ENCODE data around the gene RASSF10. TPM values are rescaled to one million over a fixed set of nuclear protein-coding genes. Genes with fewer than 3 reads are reported as not detected.

RASSF10 gene
- total RNA-seq, 4 donors from 2014 or later = 0.60 TPM; not detected in 3

GRCh38 chr11:12981676-12982522 lies 27.2 kb upstream of the RASSF10 start:
- H3K27me3 ChIP-seq = peaks cover 0 to 4% of the 10 kb centered on the region in 2 donors
- no peak for DNase-seq (ENCODE audit: low spot score in 2 of 2)
- H3K4me1 ChIP-seq = no peaks in the 10 kb centered on the region
- no peaks in the 10 kb centered on the region for H3K9me3 ChIP-seq
- no peaks in the 10 kb centered on the region for H3K36me3 ChIP-seq
- H3K27ac ChIP-seq = no peak overlapping the region
- H3K4me3 ChIP-seq = no peak overlapping the region
- 80 to 83% methylated on average over 3 of the region's 3 CpGs for WGBS, 2 donors
- no peak for TF ChIP-seq EP300 (IDR thresholded peaks at IDR 0.05)
- TF ChIP-seq CTCF (IDR thresholded peaks at IDR 0.05) = no peak
- no peak for TF ChIP-seq POLR2A (IDR thresholded peaks at IDR 0.05)

DNA sequence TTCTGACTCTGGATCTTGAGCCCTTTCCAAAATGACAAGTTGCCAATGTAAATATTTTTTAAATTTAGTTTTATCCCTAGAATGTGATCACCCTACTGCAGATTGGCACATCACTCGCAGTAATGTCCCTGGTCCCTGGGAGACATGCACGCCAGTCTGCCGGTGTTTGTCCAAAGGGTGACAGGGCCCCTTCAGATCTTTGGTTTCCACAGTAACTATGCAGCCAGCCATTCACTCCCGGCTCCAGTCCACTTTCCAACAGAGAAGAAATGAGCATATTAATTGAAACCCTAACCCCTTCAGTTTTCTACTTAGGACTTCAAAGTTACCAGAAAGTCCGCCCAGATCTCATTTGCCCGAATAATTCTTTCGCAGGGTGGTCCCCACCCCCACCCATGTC lies 25.8 kb upstream of the RASSF10 start:
- Histone ChIP-seq H3K4me3 (no peak overlapping the region), H3K36me3 (no peaks in the 10 kb centered on the region), H3K27ac (no peak overlapping the region), H3K27me3 (peaks cover 0 to 8% of the 10 kb centered on the region in 2 donors), H3K4me1 (no peaks in the 10 kb centered on the region), H3K9me3 (no peaks in the 10 kb centered on the region)
- WGBS, 2 donors = 70 to 83% methylated on average over 7 of the region's 7 CpGs
- TF ChIP-seq EP300 (IDR thresholded peaks at IDR 0.05) (no peak), POLR2A (IDR thresholded peaks at IDR 0.05) (no peak), CTCF (IDR thresholded peaks at IDR 0.05) (no peak)
- DNase-seq (ENCODE audit: low spot score in 2 of 2) = no peak

- Histone ChIP-seq H3K27me3 (peaks cover 0 to 8% of the 10 kb centered on the region in 2 donors), H3K4me1 (no peaks in the 10 kb centered on the region), H3K4me3 (no peak overlapping the region), H3K36me3 (no peaks in the 10 kb centered on the region), H3K27ac (no peak overlapping the region), H3K9me3 (no peaks in the 10 kb centered on the region)
- 89 to 93% methylated on average over 8 of the region's 8 CpGs for WGBS, 2 donors
- DNase-seq (ENCODE audit: low spot score in 2 of 2) = no peak
- no peak for TF ChIP-seq POLR2A (IDR thresholded peaks at IDR 0.05)
These were observed 22.8 kb upstream of the RASSF10 start for GRCh38 chr11:12986194-12986898.

GRCh38 chr11:12989428-12990161 lies 19.5 kb upstream of the RASSF10 start:
- no peak for TF ChIP-seq CTCF (IDR thresholded peaks at IDR 0.05)
- no peak for TF ChIP-seq EP300 (IDR thresholded peaks at IDR 0.05)
- TF ChIP-seq POLR2A (IDR thresholded peaks at IDR 0.05) = no peak
- no peaks in the 10 kb centered on the region for H3K36me3 ChIP-seq
- no peak overlapping the region for H3K27ac ChIP-seq
- no peaks in the 10 kb centered on the region for H3K4me1 ChIP-seq
- H3K27me3 ChIP-seq = peaks cover 0 to 8% of the 10 kb centered on the region in 2 donors
- DNase-seq (ENCODE audit: low spot score in 2 of 2) = no peak
- H3K4me3 ChIP-seq = no peak overlapping the region
- no peaks in the 10 kb centered on the region for H3K9me3 ChIP-seq
- 71 to 79% methylated on average over 13 of the region's 13 CpGs for WGBS, 2 donors

GRCh38 chr11:12990162-12990480 lies 19.0 kb upstream of the RASSF10 start:
- Histone ChIP-seq H3K4me1 (no peaks in the 10 kb centered on the region), H3K9me3 (no peaks in the 10 kb centered on the region), H3K27me3 (peaks cover 0 to 8% of the 10 kb centered on the region in 2 donors), H3K27ac (no peak overlapping the region), H3K36me3 (no peaks in the 10 kb centered on the region), H3K4me3 (no peak overlapping the region)
- WGBS, 2 donors = 77 to 94% methylated on average over 1 of the region's 1 CpG
- no peak for DNase-seq (ENCODE audit: low spot score in 2 of 2)
- no peak for TF ChIP-seq CTCF (IDR thresholded peaks at IDR 0.05)
